IMR-90 (cell line): ENCODE results near the gene MNDA. TPM values are rescaled to one million over a fixed set of nuclear protein-coding genes. Genes with fewer than 3 reads are reported as not detected.

Experiments
- ATAC-seq: fragments of 200-7000 bp; cut with Tn5 transposase; 2 replicates; pipeline ENCODE4 v1.9.1; 2020; ENCODE audit warnings: low read depth, mild to moderate bottlenecking, moderate library complexity
- BruUV-seq: library from RNA; stranded (reverse); fragments of 400-500 nt; replicated peaks from 2 replicates; lab custom pipeline; 2021; lab: Mats Ljungman, UMichigan
- CTCF ChIA-PET: fragments of 300-600 bp; formaldehyde crosslinking; extraction: SDS; loops from one replicate; lab custom pipeline; 2021; ENCODE audit warnings: antibody characterized with exemption; lab: Yijun Ruan, JAX
- POLR2A ChIA-PET: fragments of 300-600 bp; sonication (Branson Sonifier 250); formaldehyde crosslinking; loops from one replicate; lab custom pipeline; 2022; ENCODE audit warnings: antibody characterized with exemption; ENCODE audit not compliant: unreplicated experiment; lab: Charles Lee
- DNase-seq: peaks from one replicate; pipeline ENCODE4 v3.0.0; 2013
- H2AFZ ChIP-seq: replicated peaks from 2 replicates; pipeline ENCODE3; 2013; ENCODE audit warnings: low read length, mild to moderate bottlenecking; ENCODE audit not compliant: poor library complexity
- H2AK5ac ChIP-seq: 2 replicates; pipeline ENCODE4 v1.6.1; 2013; ENCODE audit warnings: low read depth, low read length, inconsistent platforms
- H2AK9ac ChIP-seq: replicated peaks from 2 replicates; pipeline ENCODE3; 2013; ENCODE audit warnings: mild to moderate bottlenecking, low read depth, low read length, moderate library complexity; ENCODE audit not compliant: poor library complexity
- H2BK120ac ChIP-seq: 2 replicates; pipeline ENCODE4 v1.6.1; 2013; ENCODE audit warnings: low read depth, low read length, inconsistent platforms
- H2BK15ac ChIP-seq: 3 replicates; pipeline ENCODE4 v1.6.1; 2013; ENCODE audit warnings: low read depth, low read length, inconsistent platforms
- H2BK20ac ChIP-seq: 2 replicates; pipeline ENCODE4 v1.6.1; 2013; ENCODE audit warnings: low read depth, mild to moderate bottlenecking, inconsistent platforms, low read length, moderate library complexity
- H2BK5ac ChIP-seq: 2 replicates; pipeline ENCODE4 v1.6.1; 2013; ENCODE audit warnings: mild to moderate bottlenecking, low read depth, low read length, inconsistent platforms; ENCODE audit not compliant: poor library complexity, severe bottlenecking
- H3K14ac ChIP-seq: replicated peaks from 2 replicates; pipeline ENCODE4 v1.6.1; 2013; ENCODE audit warnings: low read depth, low read length, inconsistent platforms
- H3K18ac ChIP-seq: 2 replicates; pipeline ENCODE4 v1.6.1; 2013; ENCODE audit warnings: low read depth, low read length, control low read depth
- H3K23ac ChIP-seq: 2 replicates; pipeline ENCODE4 v1.6.1; 2013; ENCODE audit warnings: low read depth, low read length, inconsistent platforms
- H3K27ac ChIP-seq: 2 replicates; pipeline ENCODE4 v1.5.1; 2013; ENCODE audit warnings: mild to moderate bottlenecking, control low read depth, low read length; ENCODE audit not compliant: insufficient read depth
- H3K27me3 ChIP-seq: 2 replicates; pipeline ENCODE4 v1.6.1; 2013; ENCODE audit warnings: low read length; ENCODE audit not compliant: control insufficient read depth, insufficient read depth
- H3K36me3 ChIP-seq: 2 replicates; pipeline ENCODE4 v1.6.1; 2013; ENCODE audit warnings: low read length, mixed read lengths; ENCODE audit not compliant: control insufficient read depth, insufficient read depth
- H3K4ac ChIP-seq: 2 replicates; pipeline ENCODE4 v1.6.1; 2013; ENCODE audit warnings: low read depth, low read length, inconsistent platforms
- H3K4me1 ChIP-seq: 2 replicates; pipeline ENCODE4 v1.6.1; 2013; ENCODE audit warnings: low read length, mixed read lengths; ENCODE audit not compliant: control insufficient read depth, insufficient read depth
- H3K4me2 ChIP-seq: 2 replicates; pipeline ENCODE4 v1.6.1; 2013; ENCODE audit warnings: low read depth, mild to moderate bottlenecking, control low read depth, low read length, moderate library complexity
- H3K4me3 ChIP-seq: 2 replicates; pipeline ENCODE4 v1.5.1; 2013; ENCODE audit warnings: low read depth, mild to moderate bottlenecking, control low read depth, low read length, moderate library complexity; ENCODE audit not compliant: insufficient read depth
- H3K56ac ChIP-seq: 2 replicates; pipeline ENCODE4 v1.6.1; 2013; ENCODE audit warnings: low read length, inconsistent platforms; ENCODE audit not compliant: insufficient read depth; ENCODE audit errors: extremely low read depth
- H3K79me1 ChIP-seq, 2 experiments: 2 replicates each; pipeline ENCODE4 v1.6.1; 2013; ENCODE audit warnings: low read length in 2 of 2, inconsistent platforms in 1 of 2, low read depth in 1 of 2
- H3K9ac ChIP-seq: 2 replicates; pipeline ENCODE4 v1.6.1; 2013; ENCODE audit warnings: low read depth, low read length, control low read depth
- H3K9me1 ChIP-seq: 2 replicates; pipeline ENCODE4 v1.6.1; 2013; ENCODE audit warnings: low read length, inconsistent platforms; ENCODE audit not compliant: insufficient read depth
- H3K9me3 ChIP-seq: 2 replicates; pipeline ENCODE4 v1.6.1; 2013; ENCODE audit warnings: low read length; ENCODE audit not compliant: control insufficient read depth, insufficient read depth
- H4K20me1 ChIP-seq: 2 replicates; pipeline ENCODE4 v1.6.1; 2013; ENCODE audit warnings: low read length, inconsistent platforms; ENCODE audit not compliant: insufficient read depth
- H4K5ac ChIP-seq: 2 replicates; pipeline ENCODE4 v1.6.1; 2013; ENCODE audit warnings: mild to moderate bottlenecking, low read depth, low read length, control low read depth
- H4K8ac ChIP-seq, 2 experiments: 2 replicates each; pipeline ENCODE4 v1.6.1; 2013; ENCODE audit warnings: low read depth in 2 of 2, low read length in 2 of 2, control low read depth in 1 of 2, inconsistent platforms in 1 of 2
- H4K91ac ChIP-seq: 2 replicates; pipeline ENCODE4 v1.6.1; 2013; ENCODE audit warnings: low read depth, low read length, inconsistent platforms; ENCODE audit not compliant: insufficient read depth
- CEBPB ChIP-seq: IDR thresholded peaks from 2 replicates; pipeline ENCODE4 v1.6.1; 2012; ENCODE audit warnings: low read depth, low read length, improper control_type of control experiment
- ELK1 ChIP-seq: fragments of 150-350 bp; IDR thresholded peaks from 2 replicates; pipeline ENCODE4 v1.6.1; 2016; ENCODE audit warnings: low read depth, mild to moderate bottlenecking, low read length, moderate library complexity, borderline replicate concordance
- MXI1 ChIP-seq: IDR thresholded peaks from 2 replicates; pipeline ENCODE4 v1.6.1; 2012; ENCODE audit warnings: low read depth, mild to moderate bottlenecking, low read length, moderate library complexity, borderline replicate concordance
- NFE2L2 ChIP-seq: fragments of 150-350 bp; IDR thresholded peaks from 2 replicates; pipeline ENCODE4 v1.6.1; 2016; ENCODE audit warnings: low read depth, mild to moderate bottlenecking, low read length
- POLR2A ChIP-seq: IDR thresholded peaks from 2 replicates; pipeline ENCODE4 v1.6.1; 2012; ENCODE audit warnings: mild to moderate bottlenecking, low read depth, low read length
- RCOR1 ChIP-seq: IDR thresholded peaks from 2 replicates; pipeline ENCODE4 v1.6.1; 2012; ENCODE audit warnings: mild to moderate bottlenecking, low read length, improper control_type of control experiment; ENCODE audit not compliant: insufficient replicate concordance
- RFX5 ChIP-seq: IDR thresholded peaks from 2 replicates; pipeline ENCODE4 v1.8.0; 2012; ENCODE audit warnings: low read depth, mild to moderate bottlenecking, low read length, moderate library complexity
- SMC3 ChIP-seq: fragments of 150-350 bp; IDR thresholded peaks from 2 replicates; pipeline ENCODE4 v1.6.1; 2016; ENCODE audit warnings: low read depth, mild to moderate bottlenecking, antibody characterized with exemption, low read length, moderate library complexity
- USF2 ChIP-seq: fragments of 150-350 bp; IDR thresholded peaks from 2 replicates; pipeline ENCODE4 v1.6.1; 2017; ENCODE audit warnings: mild to moderate bottlenecking, antibody characterized with exemption, low read length, low read depth
- WGBS, 2 experiments: methylation state at CpG; one replicate each; pipeline versions ENCODE4 v1.1.5 to v1.1.7; 2013; ENCODE audit warnings: missing lambda C conversion rate in 2 of 2; ENCODE audit not compliant: insufficient read length in 1 of 2; ENCODE audit errors: extremely low coverage in 2 of 2; 5-methylcytosine and 5-hydroxymethylcytosine counted together
- dilution Hi-C: fragments of 300-500 bp; cut with HindIII; formaldehyde crosslinking; loops from one replicate; pipeline ENCODE4 v1.14.3; 2018; ENCODE audit warnings: low sequenced_read_pairs; ENCODE audit not compliant: unreplicated experiment
- in situ Hi-C: fragments of 300-500 bp; cut with MboI; formaldehyde crosslinking; loops from 3 replicates; pipeline ENCODE4 v1.14.3; 2019; ENCODE audit warnings: low sequenced_read_pairs, inconsistent platforms, mixed read lengths
- intact Hi-C: fragments of 100-400 bp; cut with micrococcal nuclease; formaldehyde crosslinking; loops from 2 replicates; pipeline ENCODE4 v1.10.0; 2022
- polyA plus RNA-seq, 3 experiments: library from polyadenylated mRNA; depleted of rRNA; stranded (reverse); fragments of >200 nt; gene quantifications; 2 replicates each; pipeline ENCODE4 v1.2.3, GENCODE V29; 2012; ENCODE audit warnings: low replicate concordance in 1 of 3
- total RNA-seq: library from RNA; depleted of rRNA; stranded (reverse); fragments of >200 nt; gene quantifications from 2 replicates; pipeline ENCODE4 v1.2.3, GENCODE V29; 2012

MNDA gene
- total and polyA plus RNA-seq, 2 of the 4 experiments (the other 2 are of a cell fraction) = not detected

GRCh38 chr1:158819461-158820443, 11.4 kb upstream of the MNDA start:
- Histone ChIP-seq H3K56ac (no peak overlapping the region), H2AFZ (no peak overlapping the region), H3K9me3 (no peaks in the 10 kb centered on the region), H2BK120ac (no peak overlapping the region), H3K79me1 (no peaks in the 10 kb centered on the region), H4K20me1 (no peaks in the 10 kb centered on the region), H3K4ac (no peak overlapping the region), H3K14ac (no peak overlapping the region), H4K8ac (no peak overlapping the region), H2AK9ac (no peak overlapping the region), H4K5ac (no peak overlapping the region), H3K4me3 (no peak overlapping the region), H2BK15ac (no peak overlapping the region), H2BK20ac (no peak overlapping the region), H3K4me2 (no peak overlapping the region), H3K18ac (no peak overlapping the region), H3K9me1 (no peaks in the 10 kb centered on the region), H4K91ac (no peak overlapping the region), H3K36me3 (no peaks in the 10 kb centered on the region), H3K9ac (no peak overlapping the region), H3K23ac (no peak overlapping the region), H2AK5ac (no peak overlapping the region), H2BK5ac (no peak overlapping the region), H3K27ac (no peak overlapping the region), H3K27me3 (no peaks in the 10 kb centered on the region), H3K4me1 (no peaks in the 10 kb centered on the region)
- intact Hi-C loops (no loop called here), dilution Hi-C loops (no loop called here), in situ Hi-C loops (no loop called here)
- no peak for DNase-seq
- BruUV-seq = no TSS peak
- POLR2A ChIA-PET = no interaction called here
- no peak for ATAC-seq
- TF ChIP-seq POLR2A (no peak), CEBPB (no peak), ELK1 (no peak), RCOR1 (no peak), NFE2L2 (no peak), RFX5 (no peak), SMC3 (no peak), USF2 (no peak), MXI1 (no peak)
- no CpG with 5 or more reads among the region's 7 CpGs for WGBS, 2 experiments
- CTCF ChIA-PET = no interaction called here
